ENCODE results near the gene RERE. TPM values are rescaled to one million over a fixed set of nuclear protein-coding genes. Genes with fewer than 3 reads are reported as not detected.
"Not testable (repeated sequence)": the region's sequence is repeated elsewhere in the genome, so short reads cannot be mapped to it uniquely, and the experiment has no call there.

RERE gene
- total RNA-seq, 2 donors from 2014 or later, result 144 to 174 TPM

DNA sequence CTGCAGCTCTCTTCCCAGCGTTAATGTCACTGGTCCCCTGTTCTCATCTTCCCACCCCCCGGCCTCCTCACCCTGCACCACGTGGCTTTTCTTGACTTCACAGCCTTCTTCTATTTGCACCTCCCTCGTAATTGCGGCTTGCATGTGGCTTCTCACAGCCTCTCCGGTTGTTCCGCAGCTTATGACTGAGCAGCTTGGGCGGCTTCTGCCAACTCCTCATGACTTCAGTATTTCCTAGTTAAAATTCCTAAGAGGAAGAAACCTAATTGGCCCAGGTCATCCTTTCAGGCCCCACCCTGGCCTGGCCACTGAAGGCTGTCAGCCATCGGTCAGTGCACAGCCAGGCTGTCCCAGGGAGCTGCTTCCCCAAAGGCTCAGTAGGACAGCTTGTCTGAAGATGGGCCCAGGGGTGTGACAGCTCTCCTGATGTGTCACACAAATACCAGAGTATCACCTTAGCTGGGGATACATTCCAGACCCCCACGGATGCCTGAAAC lies 8.6 kb upstream of the RERE start:
- DNase-seq (ENCODE audit: low spot score) (no peak), ATAC-seq (ENCODE audit: insufficient number of reproducible peaks, low FRiP score, low read depth) (no peak)
- Histone ChIP-seq H3K36me3 (no peaks in the 10 kb centered on the region), H3K27me3 (replicated peaks; ENCODE audit: insufficient read depth) (no peaks in the 10 kb centered on the region), H3K27ac (no peak overlapping the region), H3K4me1 (ENCODE audit: control insufficient read depth in 1 of 2, low read depth in 2 of 2) (no peaks in the 10 kb centered on the region), H3K9me3 (no peaks in the 10 kb centered on the region), H3K4me3 (no peak overlapping the region)
- TF ChIP-seq, protein P1, sequence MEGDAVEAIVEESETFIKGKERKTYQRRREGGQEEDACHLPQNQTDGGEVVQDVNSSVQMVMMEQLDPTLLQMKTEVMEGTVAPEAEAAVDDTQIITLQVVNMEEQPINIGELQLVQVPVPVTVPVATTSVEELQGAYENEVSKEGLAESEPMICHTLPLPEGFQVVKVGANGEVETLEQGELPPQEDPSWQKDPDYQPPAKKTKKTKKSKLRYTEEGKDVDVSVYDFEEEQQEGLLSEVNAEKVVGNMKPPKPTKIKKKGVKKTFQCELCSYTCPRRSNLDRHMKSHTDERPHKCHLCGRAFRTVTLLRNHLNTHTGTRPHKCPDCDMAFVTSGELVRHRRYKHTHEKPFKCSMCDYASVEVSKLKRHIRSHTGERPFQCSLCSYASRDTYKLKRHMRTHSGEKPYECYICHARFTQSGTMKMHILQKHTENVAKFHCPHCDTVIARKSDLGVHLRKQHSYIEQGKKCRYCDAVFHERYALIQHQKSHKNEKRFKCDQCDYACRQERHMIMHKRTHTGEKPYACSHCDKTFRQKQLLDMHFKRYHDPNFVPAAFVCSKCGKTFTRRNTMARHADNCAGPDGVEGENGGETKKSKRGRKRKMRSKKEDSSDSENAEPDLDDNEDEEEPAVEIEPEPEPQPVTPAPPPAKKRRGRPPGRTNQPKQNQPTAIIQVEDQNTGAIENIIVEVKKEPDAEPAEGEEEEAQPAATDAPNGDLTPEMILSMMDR (IDR thresholded peaks at IDR 0.05), result no peak

DNA sequence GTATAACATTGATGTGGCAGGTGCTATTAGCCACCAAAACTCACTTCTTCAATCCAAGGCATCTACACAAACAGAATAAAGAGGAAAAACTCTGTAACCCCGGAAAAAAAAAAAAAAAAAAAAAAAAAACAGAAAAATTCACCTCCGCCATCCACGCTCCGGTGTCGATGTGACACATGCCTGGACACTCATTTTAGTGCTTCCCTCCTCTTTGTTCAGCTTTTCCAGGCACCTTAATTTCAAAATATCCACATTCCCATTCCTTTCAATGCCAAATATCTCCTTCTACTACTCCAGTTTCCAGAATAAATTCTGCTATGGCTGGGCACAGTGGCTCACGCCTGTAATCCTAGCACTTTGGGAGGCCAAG lies 5.8 kb upstream of the RERE start:
- ATAC-seq (ENCODE audit: insufficient number of reproducible peaks, low FRiP score, low read depth) (no peak), DNase-seq (ENCODE audit: low spot score) (no peak)
- no peaks in the 10 kb centered on the region for H3K9me3 ChIP-seq
- no peak overlapping the region for H3K27ac ChIP-seq
- TF ChIP-seq, protein P1 (IDR thresholded peaks at IDR 0.05), result no peak
- H3K4me3 ChIP-seq, result no peak overlapping the region
- no peaks in the 10 kb centered on the region for H3K36me3 ChIP-seq
- peaks cover 0 to 5% of the 10 kb centered on the region in 2 donors for H3K4me1 ChIP-seq (ENCODE audit: control insufficient read depth in 1 of 2, low read depth in 2 of 2)
- H3K27me3 ChIP-seq (replicated peaks; ENCODE audit: insufficient read depth), result no peaks in the 10 kb centered on the region

DNA sequence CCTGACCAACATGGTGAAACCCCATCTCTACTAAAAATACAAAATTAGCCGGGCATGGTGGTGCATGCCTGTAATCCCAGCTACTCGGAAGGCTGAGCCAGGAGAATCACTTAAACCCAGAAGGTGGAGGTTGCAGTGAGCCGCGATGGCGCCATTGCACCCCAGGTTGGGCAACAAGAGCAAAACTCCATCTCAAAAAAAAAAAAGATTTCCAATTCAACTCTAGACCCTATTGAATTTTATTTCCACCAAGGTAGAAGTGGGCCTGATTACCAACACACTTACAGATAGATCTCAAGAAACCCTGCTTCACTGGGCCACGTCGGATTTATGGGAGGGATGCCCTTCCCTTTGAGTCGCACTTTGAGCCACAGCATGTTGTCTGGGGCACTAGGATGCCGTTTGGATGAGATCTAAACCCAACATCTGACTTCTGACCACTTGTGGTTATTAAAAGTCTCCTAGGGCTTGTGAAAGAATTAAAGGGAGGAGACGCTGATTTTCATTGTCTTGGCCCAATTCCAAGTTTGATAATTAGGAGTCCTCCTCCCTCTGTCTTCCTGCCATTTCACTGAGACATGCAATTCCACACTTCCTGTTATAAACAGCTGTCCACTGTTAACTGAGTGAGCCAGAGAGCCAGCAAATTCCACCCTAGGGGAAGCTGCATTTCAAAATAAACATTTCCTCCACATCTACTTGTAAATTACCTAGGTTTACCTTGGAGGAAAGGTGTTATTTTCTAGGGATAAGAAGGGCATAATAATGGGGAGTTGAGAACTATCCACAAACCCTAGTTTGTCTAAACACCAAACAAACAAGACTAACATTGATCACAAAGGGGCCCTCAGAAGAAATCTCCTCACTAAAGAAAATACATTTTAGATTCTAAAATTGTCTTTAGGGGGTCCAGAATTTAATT lies 5.2 kb upstream of the RERE start:
- ATAC-seq (ENCODE audit: insufficient number of reproducible peaks, low FRiP score, low read depth), result no peak
- no peak for DNase-seq (ENCODE audit: low spot score)

DNA sequence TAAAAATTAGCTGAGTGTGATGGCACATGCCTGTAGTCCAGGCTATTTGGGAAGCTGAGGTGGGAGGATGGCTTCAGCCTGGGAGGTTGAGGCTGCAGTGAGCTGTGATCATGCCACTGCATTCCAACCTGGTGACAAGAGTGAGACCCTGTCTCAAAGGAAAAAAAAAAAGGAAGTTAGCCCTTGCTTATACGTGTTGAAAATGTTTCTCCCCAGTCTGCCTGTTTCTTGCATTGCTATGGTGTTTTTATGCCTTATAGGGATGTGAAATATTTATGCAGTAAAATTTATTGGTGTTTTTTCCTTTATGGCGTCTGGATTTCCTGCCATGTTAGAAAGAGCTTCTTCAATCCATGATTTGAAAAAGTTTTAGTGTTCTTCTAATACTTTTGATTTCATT lies 3.6 kb upstream of the RERE start:
- no peaks in the 10 kb centered on the region for H3K36me3 ChIP-seq
- H3K27ac ChIP-seq, result no peak overlapping the region
- H3K9me3 ChIP-seq, result no peaks in the 10 kb centered on the region
- TF ChIP-seq, protein P1 (IDR thresholded peaks at IDR 0.05), result no peak
- H3K27me3 ChIP-seq (replicated peaks; ENCODE audit: insufficient read depth), result no peaks in the 10 kb centered on the region
- ATAC-seq (ENCODE audit: insufficient number of reproducible peaks, low FRiP score, low read depth) (no peak), DNase-seq (ENCODE audit: low spot score) (no peak)
- H3K4me3 ChIP-seq, result no peak overlapping the region
- peaks cover 0 to 12% of the 10 kb centered on the region in 2 donors for H3K4me1 ChIP-seq (ENCODE audit: control insufficient read depth in 1 of 2, low read depth in 2 of 2)

More for the DNA sequence above, 5.2 kb upstream of the RERE start:
- TF ChIP-seq, protein P1 (IDR thresholded peaks at IDR 0.05), result no peak
- Histone ChIP-seq H3K27ac (no peak overlapping the region), H3K4me1 (ENCODE audit: control insufficient read depth in 1 of 2, low read depth in 2 of 2) (peaks cover 0 to 6% of the 10 kb centered on the region in 2 donors), H3K36me3 (no peaks in the 10 kb centered on the region), H3K9me3 (no peaks in the 10 kb centered on the region), H3K4me3 (no peak overlapping the region), H3K27me3 (replicated peaks; ENCODE audit: insufficient read depth) (no peaks in the 10 kb centered on the region)

DNA sequence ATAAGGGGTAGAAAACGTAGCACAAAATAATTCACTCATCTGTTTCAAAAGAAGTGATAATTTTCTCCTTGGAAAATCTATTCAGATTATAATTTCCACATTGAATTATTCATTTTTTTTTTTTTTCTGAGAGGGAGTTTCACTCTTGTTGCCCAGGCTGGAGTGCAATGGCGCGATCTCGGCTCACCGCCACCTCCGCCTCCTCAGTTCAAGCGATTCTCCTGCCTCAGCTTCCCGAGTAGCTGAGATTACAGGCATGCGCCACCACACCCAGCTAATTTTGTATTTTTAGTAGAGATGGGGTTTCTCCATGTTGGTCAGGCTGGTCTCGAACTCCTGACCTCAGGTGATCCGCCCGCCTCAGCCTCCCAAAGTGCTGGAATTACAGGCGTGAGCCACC lies 1.3 kb upstream of the RERE start:
- H3K4me1 ChIP-seq (ENCODE audit: control insufficient read depth in 1 of 2, low read depth in 2 of 2), result peaks cover 4 to 25% of the 10 kb centered on the region in 2 donors
- not testable (repeated sequence) for H3K9me3 ChIP-seq; H3K36me3 ChIP-seq; H3K4me3 ChIP-seq; DNase-seq (ENCODE audit: low spot score); ATAC-seq (ENCODE audit: insufficient number of reproducible peaks, low FRiP score, low read depth); H3K27me3 ChIP-seq (replicated peaks; ENCODE audit: insufficient read depth); H3K27ac ChIP-seq
